H1 (cell line): Measurements from ENCODE around the gene ADAM22. TPM values are rescaled to one million over a fixed set of nuclear protein-coding genes. Genes with fewer than 3 reads are reported as not detected.

Source experiments
- ATF3 ChIP-seq: IDR thresholded peaks from 2 replicates; pipeline ENCODE4 v1.6.1; 2011; ENCODE audit warnings: low read depth, mild to moderate bottlenecking, low read length; ENCODE audit not compliant: insufficient read depth
- NRF1 ChIP-seq: IDR thresholded peaks from 2 replicates; pipeline ENCODE4 v1.6.1; 2011; ENCODE audit warnings: mild to moderate bottlenecking, low read depth, low read length, improper control_type of control experiment
- POU5F1 ChIP-seq: IDR thresholded peaks from 2 replicates; pipeline ENCODE4 v1.6.1; 2011; ENCODE audit warnings: low read depth, mild to moderate bottlenecking, low read length, moderate library complexity
- polyA plus RNA-seq, 7 experiments: library from polyadenylated mRNA; depleted of rRNA in 3 of 7; stranded (reverse) in 5 of 7; unstranded in 2 of 7; fragments of >200 nt in 5 of 7; fragments of 200-250 nt in 2 of 7; gene quantifications; 1 replicate in 5 of 7; 2 replicates in 1 of 7; 4 replicates in 1 of 7; pipeline versions ENCODE4 v1.2.1 to v1.2.3, GENCODE V29; 2011 to 2013; ENCODE audit warnings: missing spikeins in 2 of 7, mixed read lengths in 2 of 7
- total RNA-seq: library from RNA; stranded (reverse); fragmentation: NEBNext Ultra II Directional; extraction: Animal tissue kit (Norgen Biotek cat#: 25700); gene quantifications from 2 replicates; pipeline ENCODE4 v1.2.1, GENCODE V29; 2021

ADAM22 gene
- total and polyA plus RNA-seq, 2 of the 8 experiments (the other 6 are each of a cell fraction or from before 2014, with no cell fraction given): 4.6 to 21.4 TPM

GRCh38 chr7:87982116-87982515, 48.1 kb downstream of the ADAM22 start (continued):
- TF ChIP-seq POU5F1: no peak
- TF ChIP-seq NRF1: no peak
- TF ChIP-seq ATF3: no peak
- TF ChIP-seq, all 59 proteins: peak for 0
